Measurements from ENCODE around the gene CUL9.

The CUL9 gene

DNA sequence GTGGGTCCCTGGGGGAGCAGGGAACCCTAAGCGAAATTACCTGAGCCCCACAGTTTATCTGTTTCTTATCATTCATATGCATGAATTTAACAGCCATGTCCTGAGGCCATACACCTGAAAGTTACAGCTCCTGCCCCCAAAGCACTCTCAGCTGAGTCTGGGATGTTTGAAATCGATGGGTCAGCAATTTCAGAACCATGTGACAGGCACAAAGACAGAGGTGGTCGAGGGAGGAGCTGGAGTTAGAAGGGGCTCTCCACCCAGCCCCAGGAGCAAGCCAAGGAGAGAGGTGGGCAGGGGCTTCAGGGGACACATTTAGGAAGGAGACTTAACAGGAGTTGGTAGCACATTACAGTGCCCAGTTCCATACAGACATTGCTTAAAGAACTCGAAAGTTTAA, 76.2 kb downstream of the CUL9 start:
- no peak for DNase-seq

DNA sequence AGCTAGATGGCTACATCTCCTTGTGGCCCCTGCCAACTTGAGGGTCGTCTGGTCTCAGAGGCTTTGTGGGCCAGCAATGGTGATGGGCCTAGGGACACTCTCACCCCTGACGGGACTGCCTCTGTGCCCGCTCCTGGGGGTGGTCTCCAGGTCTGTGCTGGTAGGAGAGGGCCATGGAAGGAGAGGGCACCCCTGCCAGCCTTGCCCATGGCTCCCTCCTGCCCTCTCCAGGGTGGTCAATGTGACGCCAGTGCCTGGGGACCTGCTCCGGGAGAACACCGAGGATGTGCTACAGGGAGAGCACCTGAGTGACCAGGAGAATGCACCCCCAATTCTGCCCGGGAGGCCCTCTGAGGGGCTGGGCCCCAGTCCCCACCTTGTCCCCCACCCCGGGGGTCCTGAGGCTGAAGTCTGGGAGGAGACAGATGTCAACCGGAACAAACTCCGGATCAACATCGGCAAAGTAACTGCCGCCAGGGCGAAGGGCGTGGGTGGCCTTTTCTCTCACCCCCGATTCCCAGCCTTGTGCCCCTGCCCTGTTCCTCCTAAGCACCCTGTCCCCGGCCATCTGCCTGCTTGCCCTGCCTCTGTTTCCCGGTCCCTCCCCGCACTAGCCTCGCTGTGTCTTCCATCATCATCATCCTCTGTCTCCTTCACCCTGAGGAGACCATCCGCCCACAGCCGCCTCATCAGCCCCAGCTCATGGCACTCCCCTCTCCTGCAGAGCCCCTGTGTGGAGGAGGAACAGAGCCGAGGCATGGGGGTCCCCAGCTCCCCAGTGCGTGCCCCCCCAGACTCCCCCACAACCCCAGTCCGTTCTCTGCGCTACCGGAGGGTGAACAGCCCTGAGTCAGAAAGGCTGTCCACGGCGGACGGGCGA, 77.1 kb downstream of the CUL9 start:
- DNase-seq: no peak

DNA sequence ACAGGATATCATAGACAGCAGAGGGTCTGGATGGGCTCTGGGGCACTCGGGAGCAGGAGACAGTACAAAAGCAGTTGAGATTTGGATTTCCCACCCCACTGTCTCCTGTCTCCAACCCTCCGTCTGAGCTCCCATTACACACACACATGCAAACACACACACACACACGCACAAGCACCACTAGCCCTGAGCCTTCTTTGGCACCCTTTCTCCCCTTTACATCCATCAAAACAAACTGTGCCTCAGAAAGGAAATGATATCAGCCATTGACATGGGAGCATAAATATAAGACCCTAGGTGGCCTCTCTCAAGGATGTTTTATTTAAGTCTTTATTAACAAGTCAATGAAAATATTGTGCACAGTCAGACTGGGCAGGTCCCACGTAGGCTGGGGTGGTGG, 78.8 kb downstream of the CUL9 start:
- no peak for DNase-seq

DNA sequence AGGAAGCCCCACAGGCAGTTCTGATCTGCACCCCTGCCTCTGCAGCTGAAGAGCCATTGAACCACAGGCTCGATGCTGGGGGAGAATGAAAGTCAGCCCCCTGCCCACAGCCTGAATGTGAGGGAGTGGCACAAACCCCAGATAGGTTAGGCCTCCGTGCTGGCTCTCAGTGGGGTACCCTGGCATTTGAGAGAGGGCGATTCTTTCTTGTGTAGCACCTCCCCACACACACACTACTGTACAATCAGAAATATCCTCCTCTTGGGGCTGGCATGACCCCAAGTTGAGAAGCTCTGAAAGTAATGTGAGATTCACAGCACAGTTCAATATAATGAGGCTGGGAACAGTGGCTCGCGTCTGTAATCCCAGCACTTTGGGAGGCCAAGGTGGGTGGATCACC, 79.2 kb downstream of the CUL9 start:
- DNase-seq: no peak

DNA sequence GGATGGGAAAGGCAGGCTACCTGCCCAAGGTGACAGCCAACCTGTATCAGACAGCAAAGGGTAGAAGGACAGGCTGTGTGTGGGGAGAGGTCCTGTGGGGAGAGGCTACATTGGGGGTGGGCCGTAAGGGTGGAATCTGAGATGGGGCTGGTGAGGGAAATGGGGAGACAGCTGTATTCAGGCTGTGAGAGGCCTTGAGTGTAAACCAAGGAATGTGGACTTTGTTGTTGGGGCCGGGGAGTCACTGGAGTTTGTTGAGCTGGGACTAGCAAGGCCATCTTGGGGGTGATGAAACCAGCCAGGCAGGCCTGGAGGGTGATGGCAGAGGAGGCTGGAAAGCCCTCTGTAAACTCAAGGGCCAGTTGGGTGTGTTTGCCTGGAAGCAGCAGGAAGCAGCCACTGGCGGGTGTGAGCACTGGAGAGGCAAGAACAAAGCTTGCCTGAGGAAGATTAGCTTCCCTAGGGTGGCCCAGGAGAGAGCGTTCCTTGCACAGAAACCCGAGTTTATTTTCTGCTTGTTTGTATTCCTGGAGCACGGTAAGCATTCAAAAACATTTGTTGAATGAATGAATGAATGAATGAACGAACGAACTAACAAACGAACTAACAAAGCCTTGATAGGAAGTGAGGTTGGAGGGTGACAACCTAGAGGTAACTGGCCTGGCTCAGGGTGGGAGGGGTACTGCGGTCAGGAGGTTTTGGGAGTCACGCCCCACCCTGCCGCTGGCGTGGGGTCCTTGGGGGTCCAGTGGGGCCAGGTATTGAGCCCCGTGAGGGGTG, 80.2 kb downstream of the CUL9 start:
- no peak for DNase-seq

DNA sequence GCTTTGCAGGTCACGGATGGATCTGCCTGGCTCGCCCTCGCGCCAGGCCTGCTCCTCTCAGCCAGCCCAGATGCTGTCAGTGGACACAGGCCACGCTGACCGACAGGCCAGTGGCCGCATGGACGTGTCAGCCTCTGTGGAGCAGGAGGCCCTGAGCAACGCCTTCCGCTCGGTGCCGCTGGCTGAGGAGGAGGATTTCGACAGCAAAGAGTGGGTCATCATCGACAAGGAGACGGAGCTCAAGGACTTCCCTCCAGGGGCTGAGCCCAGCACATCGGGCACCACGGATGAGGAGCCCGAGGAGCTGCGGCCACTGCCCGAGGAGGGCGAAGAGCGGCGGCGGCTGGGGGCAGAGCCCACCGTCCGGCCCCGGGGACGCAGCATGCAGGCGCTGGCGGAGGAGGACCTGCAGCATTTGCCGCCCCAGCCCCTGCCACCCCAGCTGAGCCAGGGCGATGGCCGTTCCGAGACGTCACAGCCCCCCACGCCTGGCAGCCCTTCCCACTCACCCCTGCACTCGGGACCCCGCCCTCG, 80.9 kb downstream of the CUL9 start:
- DNase-seq: no peak

DNA sequence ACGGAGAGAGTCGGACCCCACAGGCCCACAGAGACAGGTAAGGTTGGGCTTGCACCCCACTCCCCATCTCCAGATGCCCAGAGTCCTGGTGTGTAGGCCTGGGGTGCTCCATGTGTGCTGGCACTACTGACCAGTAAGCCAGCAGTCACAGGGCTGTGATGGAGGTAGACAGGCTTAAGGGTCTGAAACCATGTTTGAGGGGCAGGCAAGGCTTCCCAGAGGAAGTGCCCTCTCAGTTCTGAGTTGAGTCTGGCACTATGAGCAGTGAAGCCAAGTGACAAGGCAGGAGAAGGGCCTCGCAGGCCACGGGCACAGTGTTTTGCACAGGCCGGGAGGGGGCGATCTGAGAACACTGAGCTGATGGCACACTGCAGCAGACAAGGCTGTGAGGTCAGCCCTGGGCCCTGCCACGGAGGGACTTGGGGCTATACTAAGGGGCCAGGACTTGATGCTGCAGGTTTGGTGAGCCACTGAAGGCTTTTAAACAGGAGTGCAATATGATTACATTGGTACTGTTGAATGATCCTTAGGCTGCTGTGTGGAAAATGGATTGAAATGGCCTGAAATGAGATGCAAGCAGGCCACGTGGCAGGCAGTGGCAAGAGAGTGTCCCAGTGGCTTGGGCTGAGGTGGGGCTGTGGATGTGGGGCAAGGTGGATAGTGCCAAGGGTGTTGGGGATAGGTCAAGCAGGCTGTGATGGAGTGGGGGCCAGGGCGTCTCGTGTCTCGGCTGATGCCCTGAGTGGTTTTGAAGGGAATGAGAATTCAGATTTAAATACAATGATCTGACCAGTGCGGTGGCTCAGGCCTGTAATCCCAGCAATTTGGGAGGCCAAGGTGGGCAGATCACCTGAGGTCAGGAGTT, 81.5 kb downstream of the CUL9 start:
- peak; percentile 15 for DNase-seq

DNA sequence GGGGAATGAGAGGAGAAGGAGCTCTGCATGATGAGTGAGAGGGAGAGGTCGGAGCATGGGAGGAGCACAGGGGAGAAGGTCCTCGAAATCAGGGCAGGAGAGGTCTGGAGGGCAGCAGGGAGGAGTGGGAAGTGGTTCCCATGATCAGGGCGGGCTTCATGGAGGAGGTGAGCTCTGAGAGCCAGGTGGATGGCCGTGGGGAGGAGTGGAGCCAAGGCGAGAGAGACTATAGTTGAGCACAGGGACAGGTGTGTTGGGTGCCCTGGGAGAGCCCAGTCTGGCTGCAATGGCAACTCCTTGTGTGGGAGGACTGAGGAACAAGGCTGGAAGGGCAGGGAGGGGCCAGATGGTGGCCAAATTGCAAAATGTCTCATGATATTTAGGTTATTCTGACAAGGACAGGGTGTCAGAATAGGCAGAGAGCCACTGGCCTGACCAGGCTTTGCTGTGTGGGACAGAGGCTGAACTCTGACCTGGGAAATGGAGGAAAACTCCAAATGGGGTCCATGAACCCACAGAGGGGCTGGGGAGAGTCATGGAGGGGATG, 82.7 kb downstream of the CUL9 start:
- no peak for DNase-seq

DNA sequence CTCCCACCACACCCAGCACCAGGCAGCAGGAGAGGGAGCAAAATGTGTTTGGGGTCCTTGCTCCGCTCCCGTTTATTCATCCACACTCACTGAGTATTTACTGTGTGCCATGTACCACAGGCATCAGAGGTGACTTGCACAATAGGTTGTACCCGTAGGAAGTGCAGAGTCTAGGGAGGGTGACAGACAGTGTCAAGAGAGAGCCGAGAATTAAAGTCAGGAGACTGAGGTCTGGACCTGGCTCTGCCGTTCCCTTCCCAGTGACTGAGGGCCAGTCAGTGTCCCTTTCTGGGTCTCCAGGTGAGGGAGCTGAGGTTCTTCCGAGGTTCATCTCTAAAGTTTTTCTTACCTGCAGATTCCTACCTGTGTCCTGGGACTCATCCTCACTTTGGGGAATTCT, 83.6 kb downstream of the CUL9 start:
- DNase-seq: no peak

DNA sequence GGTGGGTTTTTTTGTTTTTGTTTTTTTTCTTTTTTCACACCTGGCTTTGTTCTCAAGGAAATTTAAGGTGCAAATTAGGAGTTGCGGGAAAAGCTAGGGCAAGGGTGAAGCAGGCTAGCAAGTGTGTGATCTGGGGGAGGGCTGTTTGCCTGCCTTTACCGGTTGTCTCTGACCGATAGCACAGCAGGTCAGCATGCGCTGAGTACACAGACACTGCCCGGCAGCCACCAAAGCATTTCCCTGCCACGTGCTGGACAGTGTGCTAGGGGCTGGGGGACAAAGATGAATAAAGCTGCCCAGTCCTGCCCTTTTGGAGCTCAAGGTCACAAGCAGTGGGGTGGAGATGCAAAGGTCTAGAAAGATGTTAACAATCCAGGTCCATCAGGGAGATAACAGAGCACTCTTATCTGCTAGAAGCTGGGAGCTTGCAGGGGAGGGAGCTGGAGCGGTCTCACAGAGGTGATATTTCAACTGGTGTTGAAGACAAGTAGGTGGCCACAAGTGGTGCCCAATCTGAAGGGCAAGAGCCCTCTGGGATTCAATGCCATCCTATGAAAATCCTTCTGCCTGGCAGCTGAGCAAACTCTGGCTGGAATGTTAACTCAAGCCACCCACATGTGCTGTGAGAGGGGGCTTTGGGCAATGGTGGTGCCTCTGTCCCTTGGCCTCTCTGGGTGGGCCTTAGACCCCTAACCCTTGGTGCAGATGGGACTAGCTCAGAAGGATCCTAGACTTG, 85.8 kb downstream of the CUL9 start:
- peak; percentile 49 for DNase-seq

DNA sequence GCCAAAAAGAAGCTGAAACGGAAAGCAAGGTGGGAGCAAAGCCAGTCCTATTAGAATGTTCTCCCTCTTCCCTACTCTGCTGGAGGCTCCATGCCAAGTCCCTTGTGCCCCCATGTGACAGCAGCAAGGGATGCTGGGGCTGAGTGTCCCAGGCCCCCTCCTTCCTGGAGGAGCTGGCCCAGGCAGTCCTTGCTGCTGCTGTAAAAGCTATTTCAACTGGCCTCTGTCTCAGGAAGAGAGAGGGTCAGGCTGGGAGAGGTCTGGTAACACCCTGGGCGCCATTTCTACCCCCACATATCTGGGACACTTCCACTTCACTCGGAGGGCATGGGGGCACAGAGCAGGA, 86.3 kb downstream of the CUL9 start:
- peak; percentile 49 for DNase-seq

DNA sequence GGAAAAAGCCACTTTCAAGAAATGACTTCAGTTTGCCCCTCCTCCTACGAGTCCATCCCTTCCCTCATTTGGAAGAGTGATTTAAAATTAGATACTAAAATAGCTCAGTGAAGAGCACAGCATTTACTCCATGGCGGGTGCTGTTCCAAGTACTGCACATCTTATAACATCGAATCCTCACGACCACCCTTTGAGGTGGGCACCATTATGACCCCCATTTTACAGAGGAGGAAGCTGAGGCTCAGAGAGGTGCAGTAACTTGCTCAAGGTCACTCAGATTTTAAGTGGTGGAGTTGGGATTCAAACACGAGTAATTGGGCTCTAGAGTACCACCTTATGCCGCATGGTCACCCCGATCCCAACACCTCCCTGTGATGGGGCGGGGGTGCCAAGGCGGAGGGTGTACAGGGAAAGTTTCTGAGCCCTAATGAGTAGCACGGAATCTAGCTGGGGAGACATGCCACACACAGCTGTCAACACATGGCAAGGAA, 86.8 kb downstream of the CUL9 start:
- DNase-seq: no peak

DNA sequence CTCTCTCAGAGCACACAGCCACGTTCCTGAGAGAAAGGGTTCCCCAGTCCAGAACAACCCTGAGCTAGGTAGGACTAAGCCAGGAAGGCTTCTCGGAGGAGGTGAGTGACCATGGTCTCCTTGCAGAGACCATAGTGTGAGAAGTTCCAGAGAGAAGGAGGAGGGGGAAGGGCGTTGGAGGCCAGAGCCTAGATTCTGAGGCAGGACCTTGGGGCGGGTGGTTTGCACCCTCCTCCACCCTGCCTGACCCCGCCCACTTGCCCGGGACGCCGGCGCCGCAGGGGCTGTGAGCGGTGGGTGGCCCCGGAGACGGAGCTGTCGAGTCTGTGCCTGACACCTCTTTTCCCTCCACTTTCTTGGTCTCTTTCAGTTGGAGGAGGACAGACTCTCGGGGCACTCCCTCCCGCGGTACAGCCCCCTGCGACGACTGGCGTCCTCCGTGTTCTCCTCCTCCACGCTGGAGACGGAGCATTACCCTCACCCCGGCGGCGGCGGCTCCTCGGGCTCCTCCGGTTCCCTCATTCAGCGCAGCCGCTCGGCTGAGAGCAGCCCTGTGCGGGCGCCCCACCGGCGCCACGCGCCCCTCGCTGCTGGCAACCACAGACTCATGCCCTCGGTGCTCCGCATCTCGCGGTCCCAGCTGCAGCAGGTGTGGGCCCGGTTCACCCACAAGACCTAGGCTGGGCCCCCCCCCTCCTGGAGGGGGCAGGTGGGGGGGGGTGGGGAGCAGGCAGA, 87.4 kb downstream of the CUL9 start:
- no peak for DNase-seq

DNA sequence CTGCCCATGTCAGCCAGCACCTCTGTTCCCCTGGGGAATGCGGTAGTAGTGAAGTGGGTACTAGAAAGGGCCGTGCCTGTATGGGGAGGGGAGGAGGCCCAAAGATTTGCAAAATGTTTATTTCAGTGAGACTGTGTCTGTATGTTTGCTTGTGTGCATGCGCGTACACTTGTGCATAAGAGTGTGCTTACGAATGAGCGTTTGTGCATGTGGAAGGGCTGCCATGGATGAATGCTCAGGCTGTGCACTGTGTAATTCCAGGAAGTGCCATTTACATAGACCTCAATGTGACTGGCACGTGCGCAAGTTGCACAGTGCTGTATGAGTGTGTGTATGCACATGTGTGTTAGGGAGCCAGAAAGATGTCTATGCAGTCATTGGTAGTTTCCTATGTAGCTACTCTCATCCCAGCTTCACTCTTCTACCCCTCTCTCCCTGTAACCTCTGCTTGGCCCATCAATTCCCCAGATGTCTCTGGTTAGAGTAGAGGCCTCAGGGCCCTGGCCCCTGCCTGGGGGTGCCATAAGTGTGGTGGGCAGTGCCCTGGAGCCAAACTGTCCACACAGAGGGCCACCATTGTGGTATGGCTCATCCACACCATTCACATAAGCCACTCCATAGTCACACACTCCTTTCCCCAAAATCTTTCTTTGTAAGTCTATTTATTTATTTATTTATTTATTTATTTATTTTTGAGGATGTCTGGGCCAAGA, 89.3 kb downstream of the CUL9 start:
- no peak for DNase-seq

DNA sequence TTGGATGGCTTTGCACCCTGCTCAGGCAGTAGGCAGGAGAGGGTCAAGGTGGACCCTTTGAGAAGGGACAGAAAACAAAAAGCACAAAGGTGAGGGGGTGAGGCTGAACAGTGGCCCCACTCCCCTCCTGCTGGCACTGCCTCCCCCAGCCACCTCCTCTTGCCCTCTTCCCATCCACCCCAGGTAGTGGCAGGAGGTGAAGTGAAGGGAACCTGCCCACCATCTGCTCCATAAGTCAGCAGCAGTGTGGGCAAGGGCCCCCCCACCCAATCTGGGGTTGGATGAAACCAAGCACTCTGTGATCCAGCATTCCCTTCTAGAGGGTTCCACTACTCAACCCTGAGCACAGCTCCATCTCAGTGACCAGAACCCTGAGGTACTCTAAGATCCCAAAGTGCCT, 89.9 kb downstream of the CUL9 start:
- no peak for DNase-seq

DNA sequence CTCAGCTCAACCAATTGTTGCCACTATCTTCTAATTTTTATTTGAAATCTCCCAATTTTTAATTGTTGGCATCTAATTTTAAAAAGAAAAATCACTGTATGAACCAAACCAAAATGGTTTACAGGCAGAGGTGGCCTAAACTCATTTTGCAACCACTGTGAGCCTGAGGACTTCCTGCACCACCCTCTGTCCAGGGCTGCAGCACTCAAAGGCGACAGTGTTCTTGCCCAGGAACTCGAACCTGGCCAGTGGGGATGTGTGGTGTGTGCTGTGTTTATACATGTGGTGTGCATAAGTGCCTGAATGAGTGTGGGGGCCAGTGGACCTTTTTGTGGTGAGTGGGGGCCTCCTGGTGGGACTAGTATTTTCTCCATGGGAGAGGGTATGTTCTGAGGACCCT, 91.7 kb downstream of the CUL9 start:
- DNase-seq: no peak

Measured in SHP77 treated with DMSO at 0.1 percent for 48 hours (cell line).